Right cardiac atrium (tissue), 5 donors: ENCODE results near the gene DTHD1. TPM values are rescaled to one million over a fixed set of nuclear protein-coding genes. Genes with fewer than 3 reads are reported as not detected.
A peak's percentile ranks its signal among the peaks of the same experiment; 100 is the strongest.

Source experiments
- ATAC-seq, 2 donors: fragments of 200-7000 bp; cut with Tn5 transposase; one replicate each; pipeline versions ENCODE4 v1.8.0 to v1.9.1; 2020; ENCODE audit warnings: moderate library complexity in 2 of 2, mild to moderate bottlenecking in 1 of 2
- DNase-seq, 3 donors: peaks; one replicate each; pipeline ENCODE4 v3.0.0-alpha.2; 2020
- H3K27ac ChIP-seq: one replicate; pipeline ENCODE4 v1.5.1; 2013; ENCODE audit warnings: mild to moderate bottlenecking, low read length, control low read depth, moderate library complexity
- H3K27me3 ChIP-seq: one replicate; pipeline ENCODE4 v1.6.1; 2013; ENCODE audit not compliant: control insufficient read depth, insufficient read depth
- H3K4me1 ChIP-seq: one replicate; pipeline ENCODE4 v1.6.1; 2013; ENCODE audit warnings: low read length; ENCODE audit not compliant: control insufficient read depth, insufficient read depth
- H3K4me3 ChIP-seq: one replicate; pipeline ENCODE4 v1.5.1; 2013; ENCODE audit warnings: low read length, control low read depth
- H3K9me3 ChIP-seq: one replicate; pipeline ENCODE4 v1.6.1; 2013; ENCODE audit warnings: low read length; ENCODE audit not compliant: control insufficient read depth
- WGBS: extraction: QIAGEN DNeasy Blood & Tissue Kit; methylation state at CpG from one replicate; pipeline ENCODE4 v1.1.7; 2013; 5-methylcytosine and 5-hydroxymethylcytosine counted together
- intact Hi-C, 4 donors: fragments of 100-400 bp; cut with DNase I; formaldehyde crosslinking; loops; one replicate each; pipeline versions ENCODE4 v1.11.0 to v1.14.0; 2022 to 2023
- polyA plus RNA-seq: library from polyadenylated mRNA; stranded (reverse); fragments of 200-250 nt; gene quantifications from one replicate; pipeline ENCODE4 v1.2.3, GENCODE V29; 2013
- total RNA-seq, 4 donors: library from RNA; stranded (reverse); fragmentation: NEBNext Ultra II Directional; extraction: Animal tissue kit (Norgen Biotek cat#: 25700); gene quantifications; one replicate each; pipeline ENCODE4 v1.2.1, GENCODE V29; 2021
- donor health status: healthy with polysubstance abuse.
- donor health status: DM: no; HTN: yes; CAD: no.
- donor health status: DM: no; HTN: no; CAD: no.
- donor health status: DM: no; HTN: yes; CAD: no; lungs with severe emphysema.
- donor health status: DM: yes; HTN: yes; CAD: no.

The DTHD1 gene
- total and polyA plus RNA-seq, 5 donors: 0.02 to 0.39 (median 0.09) TPM; not detected in 2

DNA sequence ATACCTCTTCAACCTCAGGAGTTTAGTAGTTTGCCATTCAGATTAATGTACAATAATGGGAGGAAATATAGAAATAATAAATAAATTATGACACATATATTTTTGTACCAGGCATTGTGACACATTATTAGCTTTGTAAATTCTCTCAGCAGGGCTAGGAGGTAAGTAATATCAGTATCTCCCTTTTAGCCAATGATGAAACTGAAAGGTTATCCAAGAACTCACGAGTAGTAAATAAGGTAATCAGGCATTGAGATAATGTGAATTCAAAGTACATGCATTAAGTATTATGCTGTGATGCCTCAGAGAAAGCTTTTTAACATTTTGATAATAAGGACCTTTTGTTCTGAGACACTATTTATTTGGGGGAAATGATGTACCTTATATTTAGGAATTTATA is 31.8 kb upstream of the DTHD1 start:
- intact Hi-C loops: no loop called here
- H3K27ac ChIP-seq: no peak overlapping the region
- H3K27me3 ChIP-seq: no peaks in the 10 kb centered on the region
- WGBS: 67% methylated on average over 1 of the region's 1 CpG
- no peak for ATAC-seq
- no peak for DNase-seq
- no peaks in the 10 kb centered on the region for H3K4me1 ChIP-seq
- H3K4me3 ChIP-seq: no peak overlapping the region
- H3K9me3 ChIP-seq: no peaks in the 10 kb centered on the region

DNA sequence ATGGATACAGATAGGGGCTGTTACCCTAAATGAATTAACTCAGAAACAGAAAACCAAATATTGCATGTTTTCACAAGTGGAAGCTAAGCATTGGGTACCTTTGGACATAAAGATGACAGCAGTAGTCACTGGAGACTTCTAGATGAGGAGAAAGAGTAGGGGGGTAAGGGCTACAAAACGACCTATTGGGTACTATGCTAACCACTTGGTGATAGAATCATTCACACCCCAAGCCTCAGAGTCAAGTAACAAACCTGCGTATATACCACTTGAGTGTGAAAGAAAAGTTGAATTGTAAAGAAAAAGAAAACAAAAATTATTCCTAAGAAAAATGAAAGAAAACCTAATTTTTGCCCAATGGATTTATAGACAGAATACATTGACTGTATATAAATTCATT is 29.4 kb upstream of the DTHD1 start:
- WGBS: 89% methylated on average over 2 of the region's 2 CpGs

GRCh38 chr4:36254371-36254770 is 27.0 kb upstream of the DTHD1 start:
- no peak overlapping the region for H3K4me3 ChIP-seq
- ATAC-seq (no peak), DNase-seq (no peak)
- 83% methylated on average over 2 of the region's 2 CpGs for WGBS
- no peaks in the 10 kb centered on the region for H3K9me3 ChIP-seq
- intact Hi-C loops: no loop called here
- H3K4me1 ChIP-seq: no peaks in the 10 kb centered on the region
- H3K27me3 ChIP-seq: no peaks in the 10 kb centered on the region
- no peak overlapping the region for H3K27ac ChIP-seq

More for the DNA sequence above, 29.4 kb upstream of the DTHD1 start:
- Histone ChIP-seq H3K4me1 (no peaks in the 10 kb centered on the region), H3K27ac (no peak overlapping the region), H3K27me3 (no peaks in the 10 kb centered on the region), H3K4me3 (no peak overlapping the region), H3K9me3 (no peaks in the 10 kb centered on the region)
- ATAC-seq: no peak
- no peak for DNase-seq
- intact Hi-C loops: no loop called here

DNA sequence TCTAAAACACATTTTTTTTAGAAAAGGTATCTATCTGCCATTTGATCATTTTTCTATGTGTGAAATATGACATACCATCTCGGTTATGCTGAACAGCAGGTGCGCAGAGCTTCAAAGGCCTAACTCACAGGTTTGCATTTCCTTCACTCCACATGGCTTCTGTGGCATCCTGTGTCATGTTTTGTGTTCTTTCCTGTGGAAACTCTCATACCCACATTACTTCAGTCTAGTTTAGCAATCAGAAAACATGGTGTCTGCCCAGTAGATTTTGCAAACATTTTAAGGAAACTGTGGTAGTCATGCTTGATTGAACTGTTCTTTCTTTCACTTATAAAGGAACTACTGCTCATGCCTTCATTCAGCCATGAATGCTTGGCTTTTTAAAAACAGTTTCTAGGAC is 25.8 kb upstream of the DTHD1 start:
- WGBS: 81% methylated on average over 2 of the region's 2 CpGs
- Histone ChIP-seq H3K27ac (no peak overlapping the region), H3K9me3 (no peaks in the 10 kb centered on the region), H3K27me3 (no peaks in the 10 kb centered on the region), H3K4me3 (no peak overlapping the region), H3K4me1 (no peaks in the 10 kb centered on the region)
- DNase-seq: no peak
- intact Hi-C loops: no loop called here
- peak; percentile 43 to 54 for ATAC-seq

- H3K27me3 ChIP-seq: no peaks in the 10 kb centered on the region
- ATAC-seq: peak; percentile 26 to 73
- H3K4me3 ChIP-seq: no peak overlapping the region
- no peak overlapping the region for H3K27ac ChIP-seq
- intact Hi-C loops: no loop called here
- no peaks in the 10 kb centered on the region for H3K9me3 ChIP-seq
- no peaks in the 10 kb centered on the region for H3K4me1 ChIP-seq
- 42% methylated on average over 6 of the region's 6 CpGs for WGBS
- DNase-seq: peak in 1 of 3 donors; percentile 64
Measured at GRCh38 chr4:36256398-36256891, 25.0 kb upstream of the DTHD1 start.

GRCh38 chr4:36260731-36261130 is 20.7 kb upstream of the DTHD1 start:
- Histone ChIP-seq H3K4me1 (no peaks in the 10 kb centered on the region), H3K4me3 (no peak overlapping the region), H3K27me3 (no peaks in the 10 kb centered on the region), H3K9me3 (no peaks in the 10 kb centered on the region), H3K27ac (no peak overlapping the region)
- WGBS: 81% methylated on average over 5 of the region's 5 CpGs
- intact Hi-C loops: no loop called here
- ATAC-seq (no peak), DNase-seq (no peak)

DNA sequence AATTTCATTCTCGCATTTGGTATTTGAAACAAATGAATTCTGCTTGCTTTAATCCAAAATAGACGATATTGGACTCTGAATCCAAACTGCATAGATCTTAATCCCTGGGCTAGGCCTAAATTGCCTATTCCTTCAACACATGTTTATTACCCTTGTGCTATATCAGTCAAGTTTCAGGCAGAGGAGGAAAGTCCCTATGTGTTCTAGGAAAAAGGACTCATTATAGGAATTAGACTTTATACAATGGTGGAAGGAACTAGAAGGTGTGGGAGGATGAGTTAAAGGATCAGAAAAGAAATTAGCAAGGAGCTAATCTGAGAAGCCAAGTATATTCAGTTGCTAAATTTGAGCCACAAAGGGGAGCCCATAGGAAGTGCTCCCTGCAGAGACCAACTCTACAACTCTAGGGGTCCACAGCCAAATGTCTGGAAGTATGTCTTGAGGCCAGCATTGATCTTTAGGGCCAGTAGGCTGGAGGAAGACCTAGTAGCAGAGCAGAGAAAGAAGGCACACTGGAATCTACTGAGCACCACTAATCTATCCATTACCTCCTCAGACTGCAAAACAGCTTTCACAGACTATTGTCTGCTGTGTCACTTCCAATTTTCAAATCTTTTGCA is 17.1 kb upstream of the DTHD1 start:
- 95% methylated on average over 2 of the region's 2 CpGs for WGBS
- Histone ChIP-seq H3K4me1 (no peaks in the 10 kb centered on the region), H3K27ac (no peak overlapping the region), H3K4me3 (no peak overlapping the region), H3K9me3 (no peaks in the 10 kb centered on the region), H3K27me3 (no peaks in the 10 kb centered on the region)
- no peak for DNase-seq
- no peak for ATAC-seq
- intact Hi-C loops: no loop called here

DNA sequence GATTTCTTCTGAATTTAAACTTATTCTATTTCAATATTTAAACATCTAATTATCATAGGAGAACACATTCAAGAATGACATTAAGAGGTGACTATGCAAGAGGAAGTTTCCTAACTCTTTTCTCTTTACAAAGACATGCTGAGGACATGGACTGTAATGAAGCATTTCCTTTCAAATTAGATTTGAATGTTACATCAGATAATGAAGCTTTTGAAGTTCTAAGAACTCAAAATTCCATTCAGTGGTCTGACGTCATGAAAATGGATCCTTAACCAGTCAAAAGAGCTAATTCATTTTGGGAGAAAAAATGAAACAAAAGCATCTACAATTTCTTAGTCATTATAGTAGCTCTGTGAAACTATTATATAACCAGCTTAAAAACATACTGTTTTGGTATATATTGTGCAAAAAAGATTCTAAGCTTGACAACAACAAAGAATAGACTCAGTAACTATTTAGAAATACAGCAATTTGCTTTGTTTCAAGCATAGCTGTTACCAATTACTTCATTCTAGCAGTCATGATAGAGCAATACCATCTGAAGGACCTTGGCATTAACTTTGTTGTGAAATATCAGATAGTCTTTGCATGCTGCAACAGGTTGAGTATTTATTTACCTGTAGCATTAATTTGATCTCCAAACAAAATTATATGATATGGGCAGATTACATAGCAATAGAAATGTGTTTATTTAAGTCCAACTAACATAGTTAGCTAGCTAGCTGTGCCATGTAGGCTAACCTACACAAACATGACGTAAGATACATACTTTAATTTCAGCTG is 13.7 kb upstream of the DTHD1 start:
- ATAC-seq: no peak
- 59% methylated on average over 2 of the region's 2 CpGs for WGBS
- DNase-seq: no peak
- intact Hi-C loops: no loop called here
- Histone ChIP-seq H3K27me3 (no peaks in the 10 kb centered on the region), H3K27ac (no peak overlapping the region), H3K4me1 (no peaks in the 10 kb centered on the region), H3K4me3 (no peak overlapping the region), H3K9me3 (no peaks in the 10 kb centered on the region)

- ATAC-seq (no peak), DNase-seq (no peak)
- H3K4me3 ChIP-seq: no peak overlapping the region
- H3K4me1 ChIP-seq: no peaks in the 10 kb centered on the region
- H3K27ac ChIP-seq: no peak overlapping the region
- WGBS: 51% methylated on average over 4 of the region's 4 CpGs
- no peaks in the 10 kb centered on the region for H3K9me3 ChIP-seq
- H3K27me3 ChIP-seq: no peaks in the 10 kb centered on the region
- intact Hi-C loops: no loop called here
Measured at GRCh38 chr4:36269101-36269500, 12.3 kb upstream of the DTHD1 start.

DNA sequence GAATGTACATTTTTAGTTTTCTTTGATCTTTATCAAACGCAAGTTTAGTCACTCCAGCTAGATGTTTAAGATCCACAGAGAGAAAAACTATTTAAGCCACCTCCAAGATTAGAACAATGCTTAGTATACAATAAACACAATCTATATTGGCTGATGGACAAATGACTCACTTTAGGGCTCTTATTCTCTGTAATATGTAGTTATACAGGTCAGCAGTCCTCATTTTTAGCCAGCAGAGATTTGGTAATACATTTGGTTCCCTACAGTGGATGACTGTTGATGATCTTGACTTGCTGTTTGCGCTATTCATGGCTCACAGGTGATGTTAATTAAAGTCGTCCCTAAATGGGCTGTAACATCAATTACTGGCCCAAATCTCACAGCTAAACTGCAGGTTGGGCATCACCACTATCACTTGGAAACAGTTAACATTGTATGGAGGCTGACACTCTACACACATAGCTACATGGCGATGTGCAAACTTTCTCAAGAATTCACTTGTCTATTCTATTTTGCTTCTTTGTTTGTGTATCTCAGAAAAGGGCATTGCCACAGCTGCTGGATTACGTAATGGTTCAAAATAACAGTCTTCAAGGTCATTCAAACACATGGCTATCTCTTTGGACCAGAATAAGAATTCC is 11.8 kb upstream of the DTHD1 start:
- no peak overlapping the region for H3K4me3 ChIP-seq
- H3K9me3 ChIP-seq: no peaks in the 10 kb centered on the region
- WGBS: 68% methylated on average over 5 of the region's 5 CpGs
- no peak for ATAC-seq
- H3K4me1 ChIP-seq: no peaks in the 10 kb centered on the region
- DNase-seq: no peak
- intact Hi-C loops: no loop called here
- no peak overlapping the region for H3K27ac ChIP-seq
- H3K27me3 ChIP-seq: no peaks in the 10 kb centered on the region

GRCh38 chr4:36273276-36273675 is 8.1 kb upstream of the DTHD1 start:
- DNase-seq (no peak), ATAC-seq (no peak)
- intact Hi-C loops: no loop called here
- Histone ChIP-seq H3K27me3 (no peaks in the 10 kb centered on the region), H3K27ac (no peak overlapping the region), H3K4me1 (no peaks in the 10 kb centered on the region), H3K9me3 (no peaks in the 10 kb centered on the region), H3K4me3 (no peak overlapping the region)
- WGBS: 89% methylated on average over 4 of the region's 4 CpGs
